Left ventricle myocardium superior (tissue), 1 donor: ENCODE results near the gene RETREG3. TPM values are rescaled to one million over a fixed set of nuclear protein-coding genes. Genes with fewer than 3 reads are reported as not detected.

Source experiments
- ATAC-seq: fragments of 200-7000 bp; cut with Tn5 transposase; one replicate; pipeline ENCODE4 v1.9.1; 2020; ENCODE audit warnings: mild to moderate bottlenecking, moderate library complexity
- DNase-seq: peaks from one replicate; pipeline ENCODE4 v3.0.0-alpha.2; 2020
- intact Hi-C: fragments of 100-400 bp; cut with micrococcal nuclease; formaldehyde crosslinking; loops from one replicate; pipeline ENCODE4 v1.11.0; 2022
- total RNA-seq: library from RNA; stranded (reverse); fragmentation: NEBNext Ultra II Directional; extraction: Animal tissue kit (Norgen Biotek cat#: 25700); gene quantifications from one replicate; pipeline ENCODE4 v1.2.1, GENCODE V29; 2021
- donor health status: DM: no; HTN: yes; CAD: no; lungs with severe emphysema.

Gene RETREG3
- total RNA-seq, 1 donor from 2014 or later: 25.7 TPM

DNA sequence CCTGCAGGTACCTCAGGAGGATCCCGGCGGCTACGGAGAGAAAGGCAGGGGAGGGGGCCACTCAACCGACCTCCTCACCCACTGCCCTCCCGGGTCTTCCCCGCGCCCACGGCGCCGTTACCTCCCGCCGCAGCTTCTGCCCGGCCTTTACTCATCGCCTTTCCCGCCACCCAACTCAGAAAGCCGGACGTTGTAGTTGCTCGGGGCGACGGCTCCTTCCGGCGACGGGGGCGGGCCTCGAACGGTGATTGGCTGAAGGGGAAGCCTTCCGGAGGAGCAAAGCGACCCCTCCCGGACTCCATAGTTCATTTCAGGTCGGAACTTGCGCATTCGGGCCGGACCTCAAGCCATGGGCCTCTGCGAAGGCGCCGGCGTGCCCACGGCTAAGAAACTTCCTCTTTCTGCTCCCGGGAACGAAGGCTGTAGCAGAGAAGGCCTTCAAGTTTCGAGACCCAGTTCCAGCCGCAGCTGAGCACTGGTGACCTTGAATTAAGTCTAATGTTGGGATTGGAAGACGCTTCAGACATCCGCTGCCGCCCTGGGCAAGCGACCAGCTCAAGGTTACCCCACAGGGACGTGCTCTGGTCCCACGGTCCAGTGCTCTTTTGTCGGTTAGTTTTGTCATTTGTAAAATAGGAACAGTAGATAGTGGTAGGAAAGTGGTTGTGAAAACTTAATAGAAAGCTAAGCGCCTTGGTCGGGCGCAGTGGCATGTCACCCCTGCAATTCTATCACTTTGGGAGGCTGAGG is 31.5 kb downstream of the RETREG3 start, which contains the start of gene PSMC3IP:
TSS of gene PSMC3IP (minus strand) at position 198 of the 750 bp plus-strand sequence. CDS start at position 155, 43 bp downstream.
- intact Hi-C loops: no loop called here
- DNase-seq (peak; percentile 96), ATAC-seq (peak; percentile 95)

DNA sequence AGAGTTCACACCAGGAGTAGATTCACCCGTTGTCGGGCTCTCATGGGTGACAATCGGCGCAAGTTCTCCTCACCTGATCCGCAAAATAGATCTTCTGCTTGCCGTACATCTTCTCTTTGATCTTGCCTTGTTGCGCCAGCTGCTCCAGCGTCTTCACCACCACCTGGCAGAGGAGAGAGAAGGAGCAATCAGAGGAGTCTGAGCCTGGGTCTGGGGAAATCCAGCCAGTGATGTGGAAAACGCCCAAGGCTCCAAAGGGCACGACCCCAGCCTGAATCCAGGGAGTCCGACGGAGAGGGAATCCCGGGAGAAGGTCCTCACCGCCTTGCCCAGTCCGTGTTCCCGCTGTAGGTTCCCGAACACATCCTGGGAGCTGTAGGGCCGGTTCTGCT is 32.0 kb downstream of the RETREG3 start:
- intact Hi-C loops: no loop called here
- ATAC-seq (no peak), DNase-seq (no peak)

DNA sequence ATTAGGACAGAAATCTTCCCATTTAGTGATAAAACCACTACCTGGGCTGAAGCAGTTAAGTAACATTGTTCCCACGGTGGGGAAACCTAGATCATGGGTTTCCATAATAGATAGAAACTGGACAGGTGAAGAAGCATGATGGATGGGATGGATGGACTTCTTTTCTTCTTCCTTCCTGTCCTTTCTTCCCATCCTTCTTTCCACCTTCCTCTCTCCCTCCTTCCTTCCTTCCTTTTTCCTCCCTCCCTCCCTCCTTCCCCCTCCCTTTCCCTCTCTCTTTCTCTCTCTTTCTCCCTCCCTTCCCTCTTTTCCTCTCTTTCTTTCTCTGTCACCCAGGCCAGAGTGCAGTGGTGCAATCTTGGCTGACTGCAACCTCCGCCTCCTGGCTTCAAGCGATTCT is 34.7 kb downstream of the RETREG3 start:
- ATAC-seq: no peak
- DNase-seq: no peak
- intact Hi-C loops: no loop called here

DNA sequence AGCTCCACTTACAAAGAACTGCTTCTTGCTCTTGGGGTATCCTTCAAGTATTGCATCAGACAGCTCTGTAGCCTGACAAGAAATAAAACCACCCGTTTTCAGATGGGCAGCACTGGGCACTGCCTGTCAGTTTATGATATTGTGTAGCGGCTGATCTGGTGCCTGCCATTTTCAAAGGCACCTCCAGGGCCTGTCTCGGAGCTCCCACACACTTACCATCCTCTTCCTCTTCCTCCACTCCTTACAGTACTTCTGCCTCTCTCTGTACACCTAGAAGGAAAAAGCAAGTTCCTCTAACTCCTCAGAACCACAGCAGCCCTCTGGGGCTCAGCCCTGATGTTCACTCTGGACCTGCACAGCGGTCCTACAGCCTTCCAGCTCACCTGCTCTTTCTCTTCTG is 36.1 kb downstream of the RETREG3 start:
- DNase-seq (no peak), ATAC-seq (no peak)
- intact Hi-C loops: no loop called here

DNA sequence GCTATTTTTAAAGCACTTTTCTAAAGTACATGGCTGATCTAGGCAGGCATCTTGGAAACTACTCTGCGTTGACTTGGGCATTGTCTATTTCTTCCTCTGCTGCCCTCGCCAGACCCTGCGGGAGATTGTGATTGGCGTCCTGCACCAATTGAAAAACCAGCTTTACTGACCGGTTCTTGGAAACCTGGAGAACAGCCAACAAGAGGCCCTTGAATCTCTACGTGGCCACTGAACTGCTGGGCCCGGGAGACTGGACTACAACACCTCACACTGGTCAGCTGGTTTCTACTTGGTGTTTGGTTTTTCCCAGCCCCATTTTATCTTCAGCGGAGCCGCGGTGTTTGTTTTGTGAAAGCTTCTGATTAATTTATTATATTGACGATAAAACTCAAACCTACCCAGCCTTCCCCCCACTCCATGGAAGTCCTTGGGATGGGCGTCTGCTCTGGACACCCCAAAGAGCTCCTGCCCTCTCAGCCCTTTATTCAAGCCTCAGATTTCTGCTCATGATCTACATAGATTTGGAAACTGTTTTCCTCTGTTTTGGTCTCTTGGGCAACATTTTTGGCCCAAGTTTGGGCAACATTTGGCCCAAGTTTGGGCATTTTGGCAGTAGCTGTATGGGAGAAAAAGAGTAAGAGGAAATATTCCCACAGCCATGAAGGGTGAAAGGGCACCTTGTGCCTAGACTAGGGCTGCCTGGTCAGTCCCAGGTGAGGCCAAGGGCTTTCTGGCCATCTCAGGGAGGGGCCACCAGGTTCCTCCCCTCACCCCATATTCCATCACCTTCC is 37.5 kb downstream of the RETREG3 start:
- ATAC-seq: no peak
- intact Hi-C loops: no loop called here
- no peak for DNase-seq

DNA sequence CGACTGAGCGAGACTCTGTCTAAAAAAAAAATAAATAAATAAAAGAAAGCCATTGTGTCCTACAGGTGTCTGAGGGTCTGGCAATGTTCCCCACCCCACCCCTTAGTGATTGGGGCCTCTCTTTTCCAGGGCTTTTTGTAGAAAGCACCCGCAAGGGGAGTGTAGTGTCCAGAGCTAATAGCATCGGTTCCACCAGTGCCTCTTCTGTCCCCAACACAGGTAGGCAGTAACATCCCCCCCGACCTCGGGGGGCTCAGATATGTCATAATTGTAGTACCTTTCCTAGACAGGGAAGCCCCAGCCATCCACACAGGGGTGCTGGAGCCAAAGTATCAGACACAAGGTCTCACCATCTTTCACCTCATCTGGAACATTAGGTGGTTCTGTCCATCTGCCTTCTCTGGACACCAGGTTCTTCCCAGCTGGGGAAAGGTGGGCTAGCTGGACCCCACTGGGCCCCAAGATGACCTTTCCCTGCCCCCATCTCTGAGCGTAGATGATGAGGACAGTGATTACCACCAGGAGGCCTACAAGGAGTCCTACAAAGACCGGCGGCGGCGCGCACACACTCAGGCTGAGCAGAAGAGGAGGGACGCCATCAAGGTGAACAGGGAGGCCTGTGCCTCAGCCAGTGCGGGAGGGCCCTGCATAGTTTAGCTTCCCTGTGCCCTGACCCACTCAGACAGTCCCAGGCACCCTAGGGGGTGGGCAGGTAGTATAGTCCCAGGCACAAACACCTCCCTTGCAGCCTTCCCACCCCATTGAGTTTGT is 40.6 kb downstream of the RETREG3 start:
- ATAC-seq (no peak), DNase-seq (no peak)
- intact Hi-C loops: no loop called here

DNA sequence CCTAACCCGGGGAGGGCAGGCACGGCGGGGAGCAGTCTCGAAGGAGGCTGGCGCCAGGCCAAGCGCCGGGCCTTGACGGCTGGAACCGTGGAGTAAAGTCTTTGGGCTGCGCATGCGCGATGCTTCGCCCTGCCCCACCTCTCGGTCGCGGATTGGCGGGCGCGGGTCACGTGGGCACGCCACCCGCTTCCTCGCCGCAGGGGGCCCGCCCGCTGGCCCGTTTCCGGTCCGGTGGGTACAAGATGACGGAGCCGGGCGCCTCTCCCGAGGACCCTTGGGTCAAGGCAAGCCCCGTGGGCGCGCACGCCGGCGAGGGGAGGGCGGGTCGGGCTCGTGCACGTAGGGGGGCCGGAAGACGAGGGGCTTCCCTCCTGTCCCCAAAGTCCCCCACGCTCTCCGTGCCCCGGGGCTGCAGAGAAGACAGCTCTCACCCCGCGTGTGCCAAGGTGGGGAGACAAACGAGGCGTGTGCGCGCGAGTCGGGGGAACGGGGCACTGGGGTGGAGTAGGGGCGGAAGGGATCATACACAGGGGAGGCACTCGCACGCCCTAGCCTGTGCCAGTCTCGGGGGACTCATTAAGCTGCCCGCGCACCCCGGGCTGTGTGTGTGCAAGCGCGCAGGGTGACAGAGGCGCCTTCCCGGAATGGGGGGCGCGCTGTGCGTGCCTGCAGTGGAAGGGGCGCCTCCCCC is 42.1 kb downstream of the RETREG3 start, which contains the start of gene MLX:
TSS of gene MLX (plus strand) at position 218 of the 691 bp plus-strand sequence. CDS start at position 243, 25 bp downstream.
- ATAC-seq (peak; percentile 85), DNase-seq (peak; percentile 99)
- intact Hi-C loops: no loop called here

DNA sequence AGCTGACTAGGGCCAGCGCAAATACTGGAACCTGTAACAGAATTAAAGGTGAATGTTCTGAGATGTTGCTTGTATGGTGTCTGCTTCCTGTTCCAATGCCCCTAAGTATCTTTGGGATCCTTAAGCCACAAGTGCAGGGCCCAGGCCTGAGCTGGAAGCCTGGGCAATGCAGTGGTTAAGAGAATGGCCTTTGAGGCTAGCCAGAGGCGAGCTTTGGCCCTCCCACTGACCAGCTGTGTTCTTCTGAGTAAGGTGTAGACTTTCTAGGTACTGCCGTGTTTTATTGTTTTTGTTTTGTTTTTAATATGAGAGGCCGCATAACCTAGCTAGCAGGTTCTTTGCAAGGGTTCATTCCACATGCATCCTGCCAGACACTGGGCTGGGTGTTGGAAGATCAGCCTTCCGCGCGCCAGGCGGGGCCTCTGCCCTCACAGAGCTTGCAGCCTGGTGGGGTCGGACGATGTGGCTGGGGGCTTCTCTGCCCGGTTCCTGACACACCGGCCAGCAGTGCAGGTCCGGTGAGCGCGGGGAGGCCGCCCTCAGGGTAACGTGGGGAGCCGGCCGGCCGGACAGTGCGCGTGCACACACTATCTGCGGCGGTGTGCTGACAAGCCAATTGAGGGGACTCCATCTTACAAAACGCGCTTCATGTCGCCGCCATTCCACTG is 42.8 kb downstream of the RETREG3 start:
- ATAC-seq (no peak), DNase-seq (no peak)
- intact Hi-C loops: no loop called here

DNA sequence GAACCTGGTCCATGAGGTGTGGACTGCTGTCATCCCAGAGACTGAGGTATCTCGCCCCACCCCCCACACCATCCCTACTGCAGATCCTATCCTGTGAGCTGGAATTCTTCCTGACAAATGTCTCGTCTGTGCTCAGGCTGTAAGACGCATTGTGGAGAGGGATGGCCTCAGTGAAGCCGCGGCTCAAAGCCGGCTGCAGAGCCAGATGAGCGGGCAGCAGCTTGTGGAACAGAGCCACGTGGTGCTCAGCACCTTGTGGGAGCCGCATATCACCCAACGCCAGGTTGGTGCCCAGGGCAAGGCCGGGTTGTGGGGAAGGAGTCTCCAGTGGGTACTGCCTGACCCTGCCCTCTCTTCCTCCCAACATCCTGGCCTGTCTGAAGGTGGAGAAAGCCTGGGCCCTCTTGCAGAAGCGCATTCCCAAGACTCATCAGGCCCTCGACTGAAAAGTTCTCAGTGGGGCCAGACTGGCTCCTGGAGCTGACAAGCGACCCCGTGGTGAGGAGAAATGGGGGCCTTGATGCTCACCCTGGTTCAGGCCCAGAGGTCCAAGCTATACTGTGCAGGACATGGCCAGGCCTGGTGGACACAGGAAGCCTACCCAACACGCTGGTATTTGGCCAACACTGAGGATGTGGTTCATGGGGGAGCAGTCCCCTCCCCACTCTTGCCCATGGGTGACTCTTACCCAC is 43.5 kb downstream of the RETREG3 start:
- DNase-seq: peak; percentile 32
- ATAC-seq: no peak
- intact Hi-C loops: no loop called here

DNA sequence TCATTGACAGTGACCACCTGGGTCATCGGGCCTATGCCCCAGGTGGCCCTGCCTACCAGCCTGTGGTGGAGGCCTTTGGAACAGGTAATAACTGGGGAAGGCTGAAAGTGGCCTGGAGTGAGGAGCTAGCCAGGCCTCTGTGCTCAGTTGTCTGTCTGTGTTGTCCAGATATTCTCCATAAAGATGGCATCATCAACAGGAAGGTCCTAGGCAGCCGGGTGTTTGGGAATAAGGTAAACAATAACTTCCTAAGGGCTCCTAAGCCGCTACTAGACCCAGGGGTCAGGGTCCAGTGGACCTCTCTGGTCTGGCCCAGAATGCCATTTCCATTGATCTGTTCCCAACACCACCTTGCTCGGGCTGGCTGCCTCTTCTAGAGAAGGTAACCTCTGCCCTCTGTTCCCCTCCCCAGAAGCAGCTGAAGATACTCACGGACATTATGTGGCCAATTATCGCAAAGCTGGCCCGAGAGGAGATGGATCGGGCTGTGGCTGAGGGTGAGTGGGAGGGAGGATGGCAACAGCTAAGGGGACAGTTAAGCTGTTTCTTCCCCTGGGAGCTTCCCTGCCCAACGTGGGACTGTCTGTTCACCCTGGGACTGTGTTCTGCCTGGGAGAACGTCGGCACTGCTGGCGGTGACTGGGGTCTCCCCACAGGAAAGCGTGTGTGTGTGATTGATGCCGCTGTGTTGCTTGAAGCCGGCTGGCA is 44.2 kb downstream of the RETREG3 start:
- ATAC-seq (no peak), DNase-seq (peak; percentile 23)
- intact Hi-C loops: no loop called here

DNA sequence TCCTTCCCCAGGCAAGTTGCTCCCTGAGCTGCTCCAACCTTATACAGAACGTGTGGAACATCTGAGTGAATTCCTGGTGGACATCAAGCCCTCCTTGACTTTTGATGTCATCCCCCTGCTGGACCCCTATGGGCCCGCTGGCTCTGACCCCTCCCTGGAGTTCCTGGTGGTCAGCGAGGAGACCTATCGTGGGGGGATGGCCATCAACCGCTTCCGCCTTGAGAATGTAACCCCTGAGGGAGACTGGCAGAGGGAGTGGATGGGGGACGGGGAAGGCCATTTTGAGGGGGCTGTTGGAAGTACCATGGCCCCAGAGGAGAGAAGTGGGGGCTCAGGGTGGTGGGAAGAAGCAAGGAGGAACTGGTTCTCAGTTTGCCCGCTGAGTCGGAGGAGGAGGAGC is 45.2 kb downstream of the RETREG3 start:
- peak; percentile 18 for DNase-seq
- intact Hi-C loops: no loop called here
- no peak for ATAC-seq

DNA sequence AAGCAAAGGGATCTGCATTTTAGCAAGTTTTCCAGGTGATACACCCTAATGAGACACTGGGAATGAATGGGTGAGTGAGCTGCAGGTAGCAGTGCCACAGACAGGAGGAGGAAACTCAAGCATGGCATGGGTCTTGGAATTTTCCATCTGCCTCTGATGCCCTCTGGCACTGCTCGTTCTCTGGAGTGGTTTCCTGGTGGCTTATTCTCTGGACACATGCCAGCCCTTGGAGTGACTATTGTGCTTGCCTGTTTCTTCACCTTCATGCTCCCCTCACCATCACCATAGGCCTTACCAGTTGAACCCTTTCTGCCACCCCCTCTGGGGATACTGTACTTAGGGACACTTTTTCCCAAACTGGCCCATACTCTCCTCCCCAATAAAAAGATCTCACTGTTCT is 45.6 kb downstream of the RETREG3 start:
- DNase-seq (peak; percentile 3), ATAC-seq (no peak)
- intact Hi-C loops: no loop called here

DNA sequence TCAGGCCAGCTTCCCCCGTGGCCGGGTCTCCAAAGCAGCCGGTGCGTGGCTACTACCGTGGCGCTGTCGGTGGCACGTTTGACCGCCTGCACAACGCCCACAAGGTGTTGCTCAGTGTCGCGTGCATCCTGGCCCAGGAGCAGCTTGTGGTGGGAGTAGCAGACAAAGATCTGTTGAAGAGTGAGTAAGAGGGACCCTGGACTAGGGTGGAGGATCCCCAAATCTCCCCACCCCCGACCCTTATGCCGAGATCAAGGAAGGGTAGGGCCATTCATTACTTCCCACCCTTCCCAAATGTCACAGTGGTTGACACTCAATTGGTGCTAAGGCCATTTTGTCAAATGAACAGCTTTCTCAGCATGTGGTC is 46.0 kb downstream of the RETREG3 start:
- intact Hi-C loops: no loop called here
- ATAC-seq (no peak), DNase-seq (no peak)

DNA sequence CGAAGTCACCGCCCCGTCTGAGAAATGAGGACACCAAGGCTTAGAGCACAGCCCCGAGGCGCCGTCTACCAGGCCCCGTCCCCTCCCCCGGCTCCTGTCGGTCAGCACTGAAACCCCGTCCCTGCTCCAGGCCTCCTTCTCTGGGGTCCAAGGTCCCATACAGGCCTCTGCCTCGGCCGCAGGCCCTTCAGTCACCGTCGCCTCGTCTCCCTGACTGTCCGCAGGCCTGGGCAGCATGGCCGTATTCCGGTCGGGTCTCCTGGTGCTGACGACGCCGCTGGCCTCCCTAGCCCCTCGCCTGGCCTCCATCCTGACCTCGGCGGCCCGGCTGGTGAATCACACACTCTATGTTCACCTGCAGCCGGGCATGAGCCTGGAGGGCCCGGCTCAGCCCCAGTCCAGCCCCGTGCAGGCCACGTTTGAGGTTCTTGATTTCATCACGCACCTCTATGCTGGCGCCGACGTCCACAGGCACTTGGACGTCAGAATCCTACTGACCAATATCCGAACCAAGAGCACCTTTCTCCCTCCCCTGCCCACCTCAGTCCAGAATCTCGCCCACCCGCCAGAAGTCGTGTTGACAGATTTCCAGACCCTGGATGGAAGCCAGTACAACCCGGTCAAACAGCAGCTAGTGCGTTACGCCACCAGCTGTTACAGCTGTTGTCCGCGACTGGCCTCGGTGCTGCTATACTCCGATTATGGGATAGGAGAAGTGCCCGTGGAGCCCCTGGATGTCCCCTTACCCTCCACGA is 46.6 kb downstream of the RETREG3 start:
- intact Hi-C loops: no loop called here
- DNase-seq: peak; percentile 41
- ATAC-seq: no peak

DNA sequence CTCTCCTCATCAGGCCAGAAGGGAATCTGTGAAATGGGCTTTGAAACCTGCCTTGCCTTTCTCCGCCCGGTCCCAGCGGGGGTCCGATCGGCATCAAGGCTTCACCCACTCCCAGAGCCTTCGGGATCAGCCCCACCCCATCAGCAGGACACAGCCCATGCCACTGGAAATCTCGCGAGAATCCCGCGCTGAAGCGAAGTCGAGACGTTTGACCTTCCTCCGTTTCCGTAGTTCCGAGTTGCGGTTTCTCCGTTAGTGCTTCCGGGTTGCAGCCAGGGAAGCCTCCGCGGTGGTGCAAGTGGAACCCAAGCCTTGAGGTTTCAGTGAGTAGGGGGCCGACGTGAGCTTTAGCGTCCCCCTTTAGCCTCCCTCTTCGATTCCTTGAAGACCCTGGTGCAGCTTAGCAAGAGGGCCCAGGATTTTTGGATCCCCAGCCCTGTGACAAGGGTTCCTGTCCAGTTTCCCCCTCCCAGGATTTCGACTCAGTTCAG is 47.2 kb downstream of the RETREG3 start, which contains the start of gene COASY:
TSS of gene COASY (plus strand) at position 252 of the 491 bp plus-strand sequence. CDS start 475 bp downstream, outside the sequence.
- intact Hi-C loops: no loop called here
- DNase-seq (peak; percentile 96), ATAC-seq (peak; percentile 78)

DNA sequence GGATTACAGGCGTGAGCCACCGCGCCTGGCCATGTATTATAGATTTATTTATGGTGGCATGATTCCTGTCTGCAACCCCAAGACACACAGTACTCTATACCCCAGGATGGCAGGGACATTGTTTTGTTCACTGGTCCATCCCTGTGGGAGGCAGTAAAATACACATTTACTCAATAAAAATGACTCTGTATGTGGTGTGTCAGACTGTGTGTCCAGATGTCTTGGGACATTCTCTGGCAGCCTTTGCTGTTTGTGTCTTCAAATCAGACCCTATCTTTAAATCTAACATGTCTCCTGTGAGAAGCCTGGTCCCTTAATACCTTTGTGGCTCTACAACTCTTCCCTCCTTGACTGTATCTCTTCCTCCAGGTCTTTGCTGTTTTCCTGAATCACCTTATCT is 48.9 kb downstream of the RETREG3 start:
- ATAC-seq (no peak), DNase-seq (peak; percentile 2)
- intact Hi-C loops: no loop called here
